CD4-positive, alpha-beta T cell treated with Interleukin-17A for 1 hour (primary cell): Measurements from ENCODE around the gene NUSAP1.
"Not testable (repeated sequence)": the region's sequence is repeated elsewhere in the genome, so short reads cannot be mapped to it uniquely, and the experiment has no call there.

Experiments used
- DNase-seq: peaks from one replicate; pipeline ENCODE4 v3.0.0-alpha.2; 2020

The NUSAP1 gene

DNA sequence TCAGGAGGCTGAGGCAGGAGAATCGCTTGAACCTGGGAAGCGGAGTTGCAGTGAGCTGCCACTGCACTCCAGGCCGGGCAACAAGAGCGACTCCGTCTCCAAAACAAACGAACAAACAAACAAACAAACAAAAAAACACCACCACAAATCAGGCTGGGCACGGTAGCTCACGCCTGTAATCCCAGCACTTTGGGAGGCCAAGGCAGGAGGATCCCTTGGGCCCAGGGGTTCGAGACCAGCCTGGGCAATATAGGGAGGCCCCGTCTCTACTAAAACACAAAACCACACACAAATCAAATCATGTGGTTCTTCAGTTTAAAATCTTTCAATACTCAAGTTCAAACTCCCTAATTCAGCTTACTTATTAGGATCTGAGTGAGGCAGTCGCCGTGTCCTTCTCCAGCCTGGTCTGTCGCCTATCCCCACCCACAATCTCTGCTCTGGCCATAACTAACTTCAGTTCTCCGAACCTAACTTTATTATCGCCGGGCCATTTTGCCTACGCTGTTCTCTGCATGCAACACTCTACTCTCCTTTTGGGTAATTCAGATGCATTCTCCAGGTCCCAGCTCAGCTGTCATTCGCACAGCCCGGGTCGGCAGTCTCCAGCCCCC lies 83.6 kb downstream of the NUSAP1 start:
- DNase-seq, result no peak

DNA sequence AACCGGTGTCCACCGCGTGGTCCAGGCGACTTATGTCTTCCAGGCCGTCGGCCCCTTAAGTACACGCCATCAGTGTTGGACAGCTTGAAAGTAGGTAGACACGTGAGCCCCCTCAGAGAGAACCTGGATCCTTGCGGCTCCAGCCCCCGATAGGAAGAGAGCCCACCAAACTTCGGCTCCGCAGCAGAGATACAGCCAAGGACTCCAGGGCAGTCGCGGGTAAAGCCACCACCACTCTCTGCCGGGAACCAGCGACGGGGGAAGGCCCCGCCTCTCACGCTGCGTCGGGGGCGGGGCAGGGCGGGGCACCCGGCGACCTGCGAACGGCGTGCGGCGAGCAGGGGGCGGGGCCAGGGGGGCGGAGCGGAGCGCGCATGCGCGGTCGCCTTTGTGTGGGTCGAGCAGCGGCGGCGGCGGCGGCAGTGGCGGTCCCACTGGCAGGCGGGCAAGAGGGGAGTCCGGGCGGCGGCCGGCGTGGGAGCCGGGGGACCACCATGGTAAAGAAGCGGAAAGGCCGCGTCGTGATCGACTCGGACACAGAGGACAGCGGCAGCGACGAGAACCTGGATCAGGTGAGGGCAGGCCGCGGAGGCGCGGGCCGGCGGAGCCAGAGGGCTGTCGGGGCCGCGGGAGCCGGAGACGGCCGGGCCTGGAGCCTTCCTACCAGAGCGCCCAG lies 84.2 kb downstream of the NUSAP1 start, which contains the start of gene RTF1:
Gene RTF1, plus strand, starts transcription at position 354 of the 676 bp plus-strand sequence. Its CDS starts 21 bp downstream, at position 375.
- DNase-seq, result peak; percentile 96

DNA sequence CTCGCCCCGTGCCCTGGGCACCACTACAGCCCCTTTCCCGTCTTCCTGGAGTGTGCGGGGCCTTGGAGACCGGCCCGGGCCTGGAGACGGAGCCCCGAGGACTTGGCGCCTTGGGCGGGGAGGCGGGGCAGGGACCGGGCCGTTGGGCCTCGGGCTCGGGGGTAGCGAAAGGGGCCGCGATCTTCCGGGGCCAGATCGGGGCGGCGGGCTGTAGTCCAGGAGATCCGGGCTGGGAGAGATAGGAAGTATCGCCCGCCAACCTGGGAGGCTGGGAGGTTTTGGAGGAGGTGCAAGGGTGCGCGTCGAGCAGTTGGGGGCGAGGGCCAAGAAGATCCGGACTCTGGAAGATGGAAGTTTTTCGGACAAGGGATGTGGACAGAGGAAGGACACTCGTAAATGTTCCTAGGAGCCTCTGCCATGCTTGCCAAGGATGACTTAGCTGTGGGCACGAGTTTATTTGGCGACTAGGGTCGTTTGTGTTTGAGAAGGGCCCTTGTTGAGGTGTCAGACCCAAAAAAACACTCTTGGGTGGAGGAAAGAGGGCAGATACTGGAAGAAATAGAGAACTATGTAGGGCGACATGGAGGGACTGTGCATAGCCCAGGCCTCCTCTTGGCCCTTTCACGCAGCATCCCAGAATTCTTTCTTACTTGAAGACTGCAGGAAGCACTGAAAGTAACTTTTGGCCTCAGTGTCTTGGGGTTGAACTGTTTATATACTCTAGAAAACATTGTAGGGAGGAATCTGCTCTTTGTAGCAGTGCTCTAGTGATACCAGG lies 84.9 kb downstream of the NUSAP1 start:
- DNase-seq, result no peak

DNA sequence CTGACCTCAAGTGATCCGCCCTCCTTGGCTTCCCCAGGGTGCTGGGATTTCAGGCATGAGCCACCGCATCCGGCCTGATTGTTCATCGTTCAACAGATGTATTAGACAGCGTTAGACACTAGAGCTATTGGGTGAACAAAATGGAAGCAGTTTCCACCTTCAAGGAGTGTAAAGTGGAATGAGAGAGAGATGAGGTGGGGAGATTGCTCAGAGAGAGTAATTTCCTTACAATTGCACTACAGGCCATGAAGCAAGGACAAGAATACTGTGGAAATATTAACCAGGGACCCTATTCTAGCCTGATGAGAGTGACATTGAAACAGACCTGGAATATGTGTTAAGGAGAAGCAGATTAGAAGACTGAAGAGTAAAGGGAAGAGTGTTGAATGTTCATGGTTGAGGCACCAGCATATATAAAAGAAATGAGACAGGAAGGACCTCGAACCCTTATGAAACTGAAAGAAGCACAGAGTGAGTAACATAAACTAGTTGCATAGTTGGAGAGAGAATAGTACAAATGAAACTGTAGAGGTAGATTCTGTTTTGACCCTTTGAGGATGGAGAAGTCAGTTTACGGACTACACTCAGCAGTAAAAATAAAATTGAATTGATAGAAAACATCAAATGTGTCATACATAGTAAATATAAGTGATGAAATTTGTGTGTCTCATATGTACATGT lies 91.4 kb downstream of the NUSAP1 start:
- peak; percentile 8 for DNase-seq

DNA sequence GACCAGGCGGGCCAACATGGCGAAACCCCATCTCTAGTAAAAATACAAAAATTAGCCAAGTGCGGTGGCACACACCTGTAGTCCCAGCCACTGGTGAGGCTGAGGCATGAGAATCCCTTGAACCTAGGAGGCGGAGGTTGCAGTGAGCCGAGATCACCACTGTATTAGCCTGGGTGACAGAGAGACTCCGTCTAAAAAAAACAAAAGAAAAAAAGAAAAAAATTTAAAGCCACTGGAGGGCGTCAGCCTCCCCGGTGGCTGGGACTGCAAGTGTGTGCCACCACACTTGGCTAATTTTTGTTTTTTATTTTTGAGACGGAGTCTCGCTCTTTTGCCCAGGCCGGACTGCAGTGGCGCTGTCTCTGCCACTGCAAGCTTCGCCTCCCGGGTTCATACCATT lies 92.1 kb downstream of the NUSAP1 start:
- no peak for DNase-seq

DNA sequence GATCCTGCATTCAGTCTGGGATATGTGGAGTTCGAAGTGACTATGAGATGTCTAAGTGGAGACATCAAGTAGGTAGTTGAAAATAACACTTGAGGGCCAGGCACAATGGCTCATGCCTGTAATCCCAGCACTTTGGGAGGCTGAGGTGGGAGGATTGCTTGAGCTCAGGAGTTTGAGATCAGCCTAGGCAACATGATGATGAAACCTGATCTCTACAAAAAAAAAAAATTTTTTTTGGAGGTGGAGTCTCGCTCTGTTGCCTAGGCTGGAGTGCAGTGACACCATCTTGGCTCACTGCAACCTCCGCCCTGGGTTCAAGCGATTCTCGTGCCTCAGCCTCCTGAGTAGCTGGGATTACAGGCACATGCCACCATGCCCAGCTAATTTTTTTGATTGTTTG lies 93.2 kb downstream of the NUSAP1 start:
- DNase-seq, result not testable (repeated sequence)

DNA sequence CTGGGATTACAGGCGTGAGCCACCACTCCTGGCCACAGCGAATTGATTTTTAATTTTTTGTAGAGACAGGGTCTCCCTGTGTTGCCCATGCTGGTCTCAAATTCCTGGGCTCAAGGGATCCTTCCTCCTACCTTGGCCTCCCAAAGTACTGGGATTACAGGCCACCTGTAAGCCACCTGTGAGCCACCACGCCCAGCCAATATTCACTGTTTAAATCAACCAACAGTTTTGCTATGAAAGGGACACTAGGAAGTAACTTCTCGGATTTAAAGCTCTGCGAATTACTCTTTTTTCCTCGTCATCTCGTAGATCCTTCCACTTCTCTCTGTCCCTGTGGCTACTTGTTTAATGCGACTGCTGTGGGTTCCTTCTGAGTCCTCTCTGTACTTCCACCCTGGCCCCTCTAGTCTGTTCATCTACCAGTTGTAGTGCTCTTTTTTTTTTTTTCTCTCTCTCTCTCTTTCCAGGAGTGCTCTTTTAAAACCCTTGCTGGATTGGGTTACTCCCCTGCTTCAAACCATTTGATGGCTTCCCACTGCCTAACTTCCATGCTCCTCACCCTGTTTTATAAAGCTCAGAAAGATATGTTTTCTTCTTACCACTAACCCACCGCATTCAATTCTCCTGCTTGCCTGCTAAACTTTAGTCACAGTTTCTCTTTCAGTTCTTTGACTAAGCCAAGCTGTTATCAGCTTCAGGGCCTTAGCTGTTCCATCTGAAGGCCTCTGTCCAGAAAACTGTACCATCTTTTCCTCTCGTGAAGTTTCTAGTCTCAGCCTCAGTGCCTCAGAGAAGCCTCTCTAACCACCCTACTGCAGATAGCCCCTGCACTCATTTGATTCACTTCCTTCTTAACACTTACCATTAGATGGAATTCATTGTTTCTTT lies 96.6 kb downstream of the NUSAP1 start:
- peak; percentile 16 for DNase-seq
